ENCODE data around the gene BTBD16. TPM values are rescaled to one million over a fixed set of nuclear protein-coding genes. Genes with fewer than 3 reads are reported as not detected.

Gene BTBD16
- total RNA-seq, 2 experiments from 2014 or later, result not detected

DNA sequence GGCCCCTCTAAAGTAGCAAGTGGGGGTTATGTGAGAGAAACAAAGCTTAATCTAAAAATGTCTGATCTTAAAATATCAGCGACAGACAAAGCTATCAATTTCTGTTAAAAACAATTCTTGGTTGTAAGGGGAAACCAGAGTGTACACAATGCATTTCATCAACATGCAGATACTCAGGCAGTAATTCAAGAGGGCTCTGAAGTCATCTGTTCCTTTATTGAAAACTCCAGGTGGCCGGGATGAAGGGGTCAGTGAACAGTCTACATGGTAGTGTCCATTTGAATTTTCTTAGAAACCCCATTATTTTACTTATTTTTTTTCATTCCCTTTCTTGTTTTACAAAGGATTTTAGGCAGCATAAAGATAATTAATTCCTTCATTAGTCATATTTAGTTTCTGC lies 36.7 kb upstream of the BTBD16 start:
- Mint-ChIP-seq H3K27me3 (peaks cover 1% of the 10 kb centered on the region), H3K36me3 (ENCODE audit: low read depth) (no peaks in the 10 kb centered on the region), H3K9me3 (no peaks in the 10 kb centered on the region), H3K27ac (no peak overlapping the region), H3K4me1 (ENCODE audit: low read depth) (no peaks in the 10 kb centered on the region), H3K4me3 (no peak overlapping the region)
- ChIA-PET POLR2A (no interaction called here), CTCF (no interaction called here)
- no peak for DNase-seq
- ATAC-seq, result no peak
- intact Hi-C loops (cut with micrococcal nuclease), result no loop called here
- TF ChIP-seq, protein P1, sequence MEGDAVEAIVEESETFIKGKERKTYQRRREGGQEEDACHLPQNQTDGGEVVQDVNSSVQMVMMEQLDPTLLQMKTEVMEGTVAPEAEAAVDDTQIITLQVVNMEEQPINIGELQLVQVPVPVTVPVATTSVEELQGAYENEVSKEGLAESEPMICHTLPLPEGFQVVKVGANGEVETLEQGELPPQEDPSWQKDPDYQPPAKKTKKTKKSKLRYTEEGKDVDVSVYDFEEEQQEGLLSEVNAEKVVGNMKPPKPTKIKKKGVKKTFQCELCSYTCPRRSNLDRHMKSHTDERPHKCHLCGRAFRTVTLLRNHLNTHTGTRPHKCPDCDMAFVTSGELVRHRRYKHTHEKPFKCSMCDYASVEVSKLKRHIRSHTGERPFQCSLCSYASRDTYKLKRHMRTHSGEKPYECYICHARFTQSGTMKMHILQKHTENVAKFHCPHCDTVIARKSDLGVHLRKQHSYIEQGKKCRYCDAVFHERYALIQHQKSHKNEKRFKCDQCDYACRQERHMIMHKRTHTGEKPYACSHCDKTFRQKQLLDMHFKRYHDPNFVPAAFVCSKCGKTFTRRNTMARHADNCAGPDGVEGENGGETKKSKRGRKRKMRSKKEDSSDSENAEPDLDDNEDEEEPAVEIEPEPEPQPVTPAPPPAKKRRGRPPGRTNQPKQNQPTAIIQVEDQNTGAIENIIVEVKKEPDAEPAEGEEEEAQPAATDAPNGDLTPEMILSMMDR (IDR thresholded peaks at IDR 0.05), result no peak

DNA sequence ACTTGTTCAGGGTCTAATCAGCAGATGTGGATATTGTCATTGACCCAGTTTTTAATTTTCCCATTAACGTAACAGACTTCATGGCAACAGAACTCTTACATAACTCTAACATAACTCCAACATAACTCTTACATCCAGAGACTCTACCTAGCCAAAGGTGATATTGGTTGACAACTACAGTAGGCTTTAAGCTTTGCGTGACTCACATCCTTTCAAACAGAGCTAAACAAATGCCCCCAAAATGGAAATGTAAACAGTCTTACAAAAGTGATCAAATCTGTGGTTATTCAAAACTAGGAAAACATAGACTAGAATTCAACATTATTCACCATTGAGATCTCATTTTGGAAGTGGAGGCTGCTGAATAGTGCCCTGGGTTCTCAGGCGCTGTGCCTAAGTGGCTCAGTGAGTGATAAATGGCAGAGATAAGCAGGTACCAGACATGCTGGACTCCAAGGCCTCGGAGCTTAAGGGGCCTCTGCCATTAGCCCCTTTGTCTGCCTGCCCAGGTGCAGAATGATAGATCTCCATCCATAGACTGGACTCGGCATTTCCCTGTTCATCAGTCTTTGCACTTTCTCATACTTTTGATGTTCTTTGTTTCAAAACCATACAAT lies 34.3 kb upstream of the BTBD16 start:
- H3K36me3 Mint-ChIP-seq (ENCODE audit: low read depth), result no peaks in the 10 kb centered on the region
- no peak overlapping the region for H3K4me3 Mint-ChIP-seq
- TF ChIP-seq, protein P1 (IDR thresholded peaks at IDR 0.05), result no peak
- no peaks in the 10 kb centered on the region for H3K9me3 Mint-ChIP-seq
- no peak overlapping the region for H3K27ac Mint-ChIP-seq
- DNase-seq (no peak), ATAC-seq (no peak)
- H3K4me1 Mint-ChIP-seq (ENCODE audit: low read depth), result no peaks in the 10 kb centered on the region
- intact Hi-C loops (cut with micrococcal nuclease), result no loop called here
- H3K27me3 Mint-ChIP-seq, result peaks cover 1% of the 10 kb centered on the region
- CTCF ChIA-PET, result no interaction called here
- POLR2A ChIA-PET, result no interaction called here

DNA sequence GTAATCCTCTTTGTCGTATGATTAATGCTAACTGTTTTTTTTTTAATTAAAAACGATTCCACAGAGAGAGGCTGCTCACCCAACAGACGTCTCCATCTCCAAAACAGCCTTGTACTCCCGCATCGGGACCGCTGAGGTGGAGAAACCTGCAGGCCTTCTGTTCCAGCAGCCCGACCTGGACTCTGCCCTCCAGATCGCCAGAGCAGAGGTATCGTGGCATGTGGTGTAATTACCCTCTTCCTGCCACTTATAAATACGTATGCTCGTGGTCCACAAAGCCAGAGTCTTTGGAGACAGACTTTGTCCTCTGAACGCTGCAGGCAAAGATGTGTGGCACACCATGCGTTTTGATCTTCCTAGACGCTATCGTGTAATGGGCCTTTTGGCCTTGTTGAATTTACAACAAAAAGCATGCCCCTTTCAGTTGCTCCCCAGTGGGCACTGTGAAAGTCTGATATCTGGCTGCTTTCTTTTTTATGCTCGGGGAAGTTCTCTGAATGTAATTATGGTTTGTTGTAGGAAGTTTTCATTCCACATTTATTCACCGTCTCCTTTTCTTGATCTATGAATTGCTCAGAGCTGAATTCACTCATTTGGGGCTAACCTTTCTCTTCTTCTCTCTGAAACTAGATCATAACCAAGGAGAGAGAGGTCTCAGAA lies 33.6 kb upstream of the BTBD16 start:
- no peak overlapping the region for H3K4me3 Mint-ChIP-seq
- no peaks in the 10 kb centered on the region for H3K9me3 Mint-ChIP-seq
- no peaks in the 10 kb centered on the region for H3K36me3 Mint-ChIP-seq (ENCODE audit: low read depth)
- no peak overlapping the region for H3K27ac Mint-ChIP-seq
- intact Hi-C loops (cut with micrococcal nuclease), result no loop called here
- no peaks in the 10 kb centered on the region for H3K4me1 Mint-ChIP-seq (ENCODE audit: low read depth)
- TF ChIP-seq, protein P1 (IDR thresholded peaks at IDR 0.05), result no peak
- DNase-seq, result no peak
- no peak for ATAC-seq
- peaks cover 1% of the 10 kb centered on the region for H3K27me3 Mint-ChIP-seq
- ChIA-PET CTCF (no interaction called here), POLR2A (no interaction called here)

DNA sequence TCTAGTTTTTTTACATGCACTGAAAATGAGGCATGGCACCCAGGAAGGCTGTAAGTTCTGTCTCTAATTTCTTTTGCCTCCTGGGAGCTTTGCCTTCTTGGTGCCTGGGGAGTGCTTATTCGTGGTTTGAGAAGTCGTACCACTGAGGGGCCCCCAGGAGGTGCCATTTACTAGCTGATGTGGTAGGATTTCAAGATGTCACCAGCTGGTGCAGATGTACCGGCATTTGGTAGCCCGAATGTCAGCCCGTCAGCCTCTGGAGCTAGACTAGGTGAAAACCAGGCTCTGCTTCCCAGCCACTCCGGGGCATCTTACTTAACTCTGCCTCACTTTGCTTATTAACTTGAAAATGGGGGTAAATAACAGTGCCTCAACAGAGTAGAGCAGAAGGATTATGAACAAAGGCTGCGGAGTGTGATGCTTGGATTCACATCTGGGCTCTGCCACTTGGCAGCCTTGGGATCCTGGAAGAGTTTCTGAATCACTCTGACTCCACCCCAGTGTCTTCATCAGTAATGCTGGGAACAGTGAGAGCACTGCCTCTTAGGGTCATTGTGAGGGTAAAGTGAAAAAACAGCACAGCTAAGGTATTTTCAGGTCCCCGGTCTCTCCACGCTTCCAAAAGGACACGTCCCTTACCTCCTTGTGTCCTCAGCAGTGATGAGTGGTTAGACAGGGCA lies 31.4 kb upstream of the BTBD16 start:
- no peak for ATAC-seq
- intact Hi-C loops (cut with micrococcal nuclease), result no loop called here
- TF ChIP-seq, protein P1 (IDR thresholded peaks at IDR 0.05), result no peak
- ChIA-PET CTCF (no interaction called here), POLR2A (no interaction called here)
- H3K4me3 Mint-ChIP-seq, result no peak overlapping the region
- H3K4me1 Mint-ChIP-seq (ENCODE audit: low read depth), result no peaks in the 10 kb centered on the region
- no peaks in the 10 kb centered on the region for H3K36me3 Mint-ChIP-seq (ENCODE audit: low read depth)
- H3K27ac Mint-ChIP-seq, result no peak overlapping the region
- H3K27me3 Mint-ChIP-seq, result no peaks in the 10 kb centered on the region
- no peak for DNase-seq
- no peaks in the 10 kb centered on the region for H3K9me3 Mint-ChIP-seq

DNA sequence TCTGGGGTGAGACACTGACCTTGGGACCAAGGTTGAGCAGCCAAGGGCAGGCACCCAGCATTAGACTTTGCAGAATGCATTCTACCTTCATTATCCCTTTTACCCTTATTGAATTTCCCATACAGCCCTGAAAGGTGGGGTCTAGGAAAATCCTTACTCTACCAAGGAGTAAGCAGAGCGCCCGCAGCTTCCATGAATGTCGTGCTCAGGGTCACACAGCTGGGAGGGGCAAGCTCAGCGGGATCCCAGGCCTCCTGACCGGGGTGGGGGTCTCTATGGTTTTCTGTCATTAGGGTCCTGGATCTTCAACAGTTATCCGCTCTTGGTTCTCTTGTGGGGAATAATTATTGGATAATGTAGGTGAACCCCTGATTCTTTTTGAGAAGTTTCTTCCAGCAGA lies 30.7 kb upstream of the BTBD16 start:
- no peak for DNase-seq

More for the DNA sequence above, 30.7 kb upstream of the BTBD16 start:
- ChIA-PET POLR2A (no interaction called here), CTCF (no interaction called here)
- TF ChIP-seq, protein P1 (IDR thresholded peaks at IDR 0.05), result no peak
- Mint-ChIP-seq H3K27ac (no peak overlapping the region), H3K36me3 (ENCODE audit: low read depth) (no peaks in the 10 kb centered on the region), H3K27me3 (no peaks in the 10 kb centered on the region), H3K9me3 (no peaks in the 10 kb centered on the region), H3K4me3 (no peak overlapping the region), H3K4me1 (ENCODE audit: low read depth) (no peaks in the 10 kb centered on the region)
- intact Hi-C loops (cut with micrococcal nuclease), result no loop called here
- ATAC-seq, result no peak

Measured in activated CD8-positive, alpha-beta T cell treated with anti-CD3 and anti-CD28 coated beads for 36 hours (primary cell).